ENCODE results near the gene ATP2A2. TPM values are rescaled to one million over a fixed set of nuclear protein-coding genes. Genes with fewer than 3 reads are reported as not detected.
A peak's percentile ranks its signal among the peaks of the same experiment; 100 is the strongest.

Gene ATP2A2
- total RNA-seq, 3 donors from 2014 or later = 95.1 to 109 (median 102) TPM

DNA sequence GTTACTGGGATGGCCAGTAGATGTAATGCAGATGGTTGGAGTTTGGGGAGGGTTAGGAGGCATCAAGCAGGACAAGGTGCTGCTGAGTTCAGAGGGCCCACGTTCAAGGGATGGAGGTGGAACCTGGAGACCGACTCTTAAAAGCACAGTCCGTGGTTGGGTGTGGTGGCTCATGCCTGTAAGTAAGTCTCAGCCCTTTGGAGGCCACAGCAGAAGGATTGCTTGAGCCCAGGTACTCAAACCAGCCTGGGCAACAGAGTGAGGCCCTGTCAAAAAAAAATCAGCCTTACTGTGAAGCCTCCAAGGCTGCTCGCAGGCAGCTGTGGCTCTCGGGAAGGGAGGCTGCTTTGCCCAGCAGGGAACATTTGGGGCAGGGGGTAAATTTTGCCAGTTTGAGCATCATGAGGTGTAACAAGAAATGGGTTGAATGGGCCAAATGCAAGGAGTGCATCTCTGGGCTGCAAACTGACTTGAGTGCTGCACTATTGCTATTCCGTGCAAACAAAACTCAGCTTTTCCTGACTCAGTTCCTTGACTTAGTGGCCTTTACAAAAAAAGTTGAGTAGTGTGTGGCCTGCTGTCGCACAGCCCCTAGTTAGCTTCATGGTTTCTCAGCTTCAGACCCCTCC lies 67.5 kb downstream of the ATP2A2 start:
- Histone ChIP-seq H3K27ac (no peak overlapping the region), H3K4me3 (no peak overlapping the region), H3K4me1 (peaks cover 0 to 14% of the 10 kb centered on the region in 2 donors), H3K27me3 (no peaks in the 10 kb centered on the region), H3K9me3 (no peaks in the 10 kb centered on the region), H3K36me3 (no peaks in the 10 kb centered on the region)
- TF ChIP-seq, protein P1, sequence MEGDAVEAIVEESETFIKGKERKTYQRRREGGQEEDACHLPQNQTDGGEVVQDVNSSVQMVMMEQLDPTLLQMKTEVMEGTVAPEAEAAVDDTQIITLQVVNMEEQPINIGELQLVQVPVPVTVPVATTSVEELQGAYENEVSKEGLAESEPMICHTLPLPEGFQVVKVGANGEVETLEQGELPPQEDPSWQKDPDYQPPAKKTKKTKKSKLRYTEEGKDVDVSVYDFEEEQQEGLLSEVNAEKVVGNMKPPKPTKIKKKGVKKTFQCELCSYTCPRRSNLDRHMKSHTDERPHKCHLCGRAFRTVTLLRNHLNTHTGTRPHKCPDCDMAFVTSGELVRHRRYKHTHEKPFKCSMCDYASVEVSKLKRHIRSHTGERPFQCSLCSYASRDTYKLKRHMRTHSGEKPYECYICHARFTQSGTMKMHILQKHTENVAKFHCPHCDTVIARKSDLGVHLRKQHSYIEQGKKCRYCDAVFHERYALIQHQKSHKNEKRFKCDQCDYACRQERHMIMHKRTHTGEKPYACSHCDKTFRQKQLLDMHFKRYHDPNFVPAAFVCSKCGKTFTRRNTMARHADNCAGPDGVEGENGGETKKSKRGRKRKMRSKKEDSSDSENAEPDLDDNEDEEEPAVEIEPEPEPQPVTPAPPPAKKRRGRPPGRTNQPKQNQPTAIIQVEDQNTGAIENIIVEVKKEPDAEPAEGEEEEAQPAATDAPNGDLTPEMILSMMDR (IDR thresholded peaks at IDR 0.05) = no peak
- no peak for TF ChIP-seq POLR2AphosphoS5 (IDR thresholded peaks at IDR 0.05)
- no peak for TF ChIP-seq POLR2A (IDR thresholded peaks at IDR 0.05)
- intact Hi-C loops (cut with DNase I; ENCODE audit: low total_unique reads) = no loop called here
- no peak for DNase-seq (ENCODE audit: low spot score in 2 of 2)

DNA sequence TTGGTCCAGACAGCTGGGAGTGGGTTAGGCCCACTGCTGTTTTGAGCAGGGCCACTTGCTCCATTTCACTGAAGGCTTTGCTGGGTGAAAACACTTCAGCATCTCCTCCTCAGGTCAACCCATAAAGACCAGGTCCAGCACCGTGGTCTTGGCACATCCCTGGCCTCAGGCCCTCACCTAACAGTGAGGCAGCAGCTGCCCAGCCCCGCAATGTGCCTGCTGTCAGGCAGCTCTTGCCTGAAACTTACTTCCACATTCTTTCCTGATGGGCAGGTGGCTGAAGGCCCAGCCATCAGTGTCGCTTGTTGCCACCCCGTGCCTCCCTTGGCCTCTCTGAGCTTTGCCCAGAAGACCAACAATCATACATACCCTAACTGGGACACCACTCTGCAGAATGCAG lies 68.0 kb downstream of the ATP2A2 start:
- Histone ChIP-seq H3K36me3 (no peaks in the 10 kb centered on the region), H3K9me3 (no peaks in the 10 kb centered on the region), H3K27me3 (no peaks in the 10 kb centered on the region), H3K4me3 (no peak overlapping the region), H3K27ac (peak overlapping the region; percentile 15 to 28), H3K4me1 (peaks cover 0 to 11% of the 10 kb centered on the region in 2 donors)
- intact Hi-C loops (cut with DNase I; ENCODE audit: low total_unique reads) = no loop called here
- TF ChIP-seq POLR2A (IDR thresholded peaks at IDR 0.05) (no peak), POLR2AphosphoS5 (IDR thresholded peaks at IDR 0.05) (no peak)
- TF ChIP-seq, protein P1 (IDR thresholded peaks at IDR 0.05) = no peak
- no peak for DNase-seq (ENCODE audit: low spot score in 2 of 2)

DNA sequence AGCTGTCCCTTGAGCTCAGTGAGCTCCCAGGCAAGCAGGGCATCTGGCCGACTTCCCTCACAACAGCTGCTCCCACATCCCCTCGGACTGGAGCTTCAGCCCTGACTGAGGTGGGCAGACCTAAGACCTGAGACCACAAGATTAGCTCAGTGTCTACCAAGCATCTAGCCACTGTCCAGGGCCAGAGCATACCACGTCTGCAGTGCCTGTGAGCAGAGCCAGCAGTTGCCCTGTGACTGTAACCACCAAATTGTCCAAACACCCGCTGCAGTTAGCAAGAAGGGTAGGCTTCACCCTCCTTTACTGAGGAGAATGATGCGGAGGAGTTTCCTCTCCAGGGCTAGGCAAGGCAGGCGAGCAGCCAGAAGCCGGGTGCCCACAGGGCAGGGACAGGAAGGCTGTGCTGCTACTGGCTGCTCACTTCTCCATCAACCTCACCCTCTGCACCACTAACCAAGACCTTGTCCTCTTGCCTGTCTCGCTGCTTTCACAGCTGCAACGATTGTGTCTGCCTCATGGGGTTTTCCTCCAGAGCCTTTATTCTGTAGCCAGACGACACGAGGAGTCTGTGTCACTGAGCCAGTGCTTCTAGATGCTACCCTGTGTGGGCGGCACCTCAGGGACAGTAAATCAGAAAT lies 68.6 kb downstream of the ATP2A2 start:
- no peaks in the 10 kb centered on the region for H3K9me3 ChIP-seq
- no peaks in the 10 kb centered on the region for H3K36me3 ChIP-seq
- intact Hi-C loops (cut with DNase I; ENCODE audit: low total_unique reads) = no loop called here
- TF ChIP-seq POLR2A (IDR thresholded peaks at IDR 0.05) (no peak), POLR2AphosphoS5 (IDR thresholded peaks at IDR 0.05) (no peak)
- TF ChIP-seq, protein P1 (IDR thresholded peaks at IDR 0.05) = no peak
- H3K4me1 ChIP-seq = peaks cover 0 to 6% of the 10 kb centered on the region in 2 donors
- H3K27ac ChIP-seq = peak overlapping the region; percentile 15 to 28
- H3K27me3 ChIP-seq = no peaks in the 10 kb centered on the region
- H3K4me3 ChIP-seq = no peak overlapping the region
- DNase-seq (ENCODE audit: low spot score in 2 of 2) = no peak

DNA sequence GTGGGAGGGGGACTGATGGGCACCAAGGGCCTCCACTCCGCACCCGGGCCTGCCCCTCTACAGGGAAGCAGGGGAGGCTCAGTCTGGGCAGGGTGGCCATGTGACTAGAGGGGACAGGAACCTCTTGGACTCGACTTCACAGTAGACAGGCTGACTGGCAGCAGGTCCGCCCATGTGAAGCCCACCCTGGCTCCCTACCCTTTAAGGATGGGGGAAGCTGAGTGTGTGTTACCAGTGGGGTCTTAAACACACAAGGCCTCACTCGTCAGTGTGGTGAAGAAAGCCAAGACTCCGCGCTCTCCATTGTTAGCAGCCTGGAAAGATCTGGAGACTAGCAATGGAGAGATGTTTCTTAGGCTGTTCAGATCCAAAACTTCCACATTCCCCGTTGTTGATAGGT lies 70.1 kb downstream of the ATP2A2 start:
- Histone ChIP-seq H3K27ac (no peak overlapping the region), H3K27me3 (no peaks in the 10 kb centered on the region), H3K9me3 (no peaks in the 10 kb centered on the region), H3K4me3 (no peak overlapping the region), H3K4me1 (peaks cover 0 to 3% of the 10 kb centered on the region in 2 donors), H3K36me3 (no peaks in the 10 kb centered on the region)
- intact Hi-C loops (cut with DNase I; ENCODE audit: low total_unique reads) = no loop called here
- no peak for DNase-seq (ENCODE audit: low spot score in 2 of 2)
- no peak for TF ChIP-seq POLR2A (IDR thresholded peaks at IDR 0.05)
- TF ChIP-seq, protein P1 (IDR thresholded peaks at IDR 0.05) = no peak
- no peak for TF ChIP-seq POLR2AphosphoS5 (IDR thresholded peaks at IDR 0.05)

DNA sequence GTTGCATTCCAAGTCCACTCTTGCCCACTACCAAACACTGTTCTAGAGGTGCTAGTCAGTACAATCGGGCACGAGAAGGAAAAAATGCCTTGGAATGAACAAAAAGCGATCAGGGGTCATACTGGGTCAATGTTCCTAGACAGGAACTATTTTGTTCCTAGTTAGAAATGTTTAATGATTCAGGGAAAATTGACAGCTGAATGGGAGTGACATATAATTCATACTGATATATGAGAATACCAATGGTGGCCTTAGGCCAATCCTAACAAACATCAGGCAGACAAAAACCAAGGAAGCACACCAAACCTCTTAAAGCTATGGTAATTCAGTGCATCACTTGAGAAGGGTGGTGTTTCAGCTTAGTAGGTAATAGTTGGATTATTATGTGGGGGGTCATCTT lies 71.4 kb downstream of the ATP2A2 start:
- Histone ChIP-seq H3K4me1 (peaks cover 0 to 3% of the 10 kb centered on the region in 2 donors), H3K27me3 (no peaks in the 10 kb centered on the region), H3K4me3 (no peak overlapping the region), H3K27ac (no peak overlapping the region), H3K36me3 (no peaks in the 10 kb centered on the region), H3K9me3 (no peaks in the 10 kb centered on the region)
- intact Hi-C loops (cut with DNase I; ENCODE audit: low total_unique reads) = no loop called here
- TF ChIP-seq, protein P1 (IDR thresholded peaks at IDR 0.05) = no peak
- TF ChIP-seq POLR2A (IDR thresholded peaks at IDR 0.05) (no peak), POLR2AphosphoS5 (IDR thresholded peaks at IDR 0.05) (no peak)
- DNase-seq (ENCODE audit: low spot score in 2 of 2) = no peak
